ENCODE data around the gene PCDHA4.

The PCDHA4 gene

DNA sequence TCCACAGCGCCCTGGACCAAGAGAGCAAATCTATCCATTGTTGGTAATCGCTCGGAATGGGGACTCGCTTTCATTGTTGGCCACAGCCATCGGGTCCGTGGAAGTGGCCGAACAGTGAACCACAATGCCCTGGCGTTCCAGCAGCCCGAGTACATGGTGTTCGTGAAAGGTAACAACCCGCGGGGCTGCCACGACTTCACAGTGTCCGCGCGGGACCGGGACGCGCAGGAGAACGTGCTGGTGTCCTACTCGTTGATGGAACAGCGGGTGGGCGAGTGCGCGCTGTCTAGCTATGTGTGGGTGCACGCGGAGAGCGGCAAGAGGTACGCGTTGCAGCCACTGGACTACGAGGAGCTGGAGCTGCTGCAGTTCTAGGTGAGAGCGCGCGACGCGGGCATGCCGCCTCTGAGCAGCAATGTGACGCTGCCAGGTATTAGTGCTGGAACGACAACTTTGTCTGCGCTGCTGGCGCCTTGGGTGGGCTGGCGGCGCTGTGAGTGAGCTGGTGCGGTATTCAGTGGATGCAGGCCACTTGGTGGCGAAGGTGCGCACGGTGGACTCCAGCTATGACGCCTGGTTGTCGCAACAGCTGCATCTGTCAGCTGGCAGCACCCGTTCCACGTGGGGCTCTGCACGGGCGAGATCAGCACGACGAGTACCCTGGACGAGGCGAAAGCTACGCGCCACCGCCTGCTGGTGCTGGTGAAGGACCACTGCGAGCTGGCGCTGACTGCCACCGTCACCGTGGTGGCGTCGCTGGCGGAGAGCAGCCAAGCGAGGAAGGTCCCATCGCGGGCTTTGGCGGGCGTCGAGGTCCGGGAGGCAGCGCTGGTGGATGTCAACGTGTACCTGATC is 55.8 kb downstream of the PCDHA4 start:
- TF ChIP-seq, protein P1, sequence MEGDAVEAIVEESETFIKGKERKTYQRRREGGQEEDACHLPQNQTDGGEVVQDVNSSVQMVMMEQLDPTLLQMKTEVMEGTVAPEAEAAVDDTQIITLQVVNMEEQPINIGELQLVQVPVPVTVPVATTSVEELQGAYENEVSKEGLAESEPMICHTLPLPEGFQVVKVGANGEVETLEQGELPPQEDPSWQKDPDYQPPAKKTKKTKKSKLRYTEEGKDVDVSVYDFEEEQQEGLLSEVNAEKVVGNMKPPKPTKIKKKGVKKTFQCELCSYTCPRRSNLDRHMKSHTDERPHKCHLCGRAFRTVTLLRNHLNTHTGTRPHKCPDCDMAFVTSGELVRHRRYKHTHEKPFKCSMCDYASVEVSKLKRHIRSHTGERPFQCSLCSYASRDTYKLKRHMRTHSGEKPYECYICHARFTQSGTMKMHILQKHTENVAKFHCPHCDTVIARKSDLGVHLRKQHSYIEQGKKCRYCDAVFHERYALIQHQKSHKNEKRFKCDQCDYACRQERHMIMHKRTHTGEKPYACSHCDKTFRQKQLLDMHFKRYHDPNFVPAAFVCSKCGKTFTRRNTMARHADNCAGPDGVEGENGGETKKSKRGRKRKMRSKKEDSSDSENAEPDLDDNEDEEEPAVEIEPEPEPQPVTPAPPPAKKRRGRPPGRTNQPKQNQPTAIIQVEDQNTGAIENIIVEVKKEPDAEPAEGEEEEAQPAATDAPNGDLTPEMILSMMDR (IDR thresholded peaks at IDR 0.05; ENCODE audit: extremely low read depth, missing control alignments) = no peak
- DNase-seq (ENCODE audit: low spot score) = no peak
